Activated naive CD4-positive, alpha-beta T cell treated with Interleukin-2 at 50 U/mL for 16 hours (primary cell): Measurements from ENCODE around the gene CDK11B.
"Not testable (repeated sequence)": the region's sequence is repeated elsewhere in the genome, so short reads cannot be mapped to it uniquely, and the experiment has no call there.

ENCODE experiments used
- DNase-seq: peaks from one replicate; pipeline ENCODE4 v3.0.0-alpha.2; 2020

The CDK11B gene

GRCh38 chr1:1647567-1648241, 11.1 kb downstream of the CDK11B start:
- DNase-seq, result not testable (repeated sequence)

GRCh38 chr1:1646326-1646725, 12.5 kb downstream of the CDK11B start:
- DNase-seq, result not testable (repeated sequence)

- DNase-seq, result not testable (repeated sequence)
Observed at GRCh38 chr1:1640711-1641461, 17.9 kb downstream of the CDK11B start.

- DNase-seq, result not testable (repeated sequence)
Observed at GRCh38 chr1:1640081-1640480, 18.7 kb downstream of the CDK11B start.

- not testable (repeated sequence) for DNase-seq
Observed at GRCh38 chr1:1639368-1639767, 19.4 kb downstream of the CDK11B start.

GRCh38 chr1:1638528-1638927, 20.3 kb downstream of the CDK11B start:
- DNase-seq, result not testable (repeated sequence)

- DNase-seq, result not testable (repeated sequence)
Observed at GRCh38 chr1:1637479-1637875, 21.3 kb downstream of the CDK11B start.

GRCh38 chr1:1636621-1637478, 22.0 kb downstream of the CDK11B start:
- DNase-seq, result not testable (repeated sequence)

- DNase-seq, result not testable (repeated sequence)
Observed at GRCh38 chr1:1634613-1635012, 24.2 kb downstream of the CDK11B start.

GRCh38 chr1:1633409-1633808, 25.4 kb downstream of the CDK11B start:
- not testable (repeated sequence) for DNase-seq

GRCh38 chr1:1631782-1632420, 26.9 kb downstream of the CDK11B start, which contains the start of gene MMP23B:
TSS of gene MMP23B (plus strand) at chr1:1632173. CDS start at chr1:1632219, 46 bp downstream.
- DNase-seq, result no peak

GRCh38 chr1:1630965-1631781, 27.6 kb downstream of the CDK11B start:
- DNase-seq, result no peak

- peak; percentile 93 for DNase-seq
Observed at GRCh38 chr1:1630191-1630964, 28.4 kb downstream of the CDK11B start.

GRCh38 chr1:1629430-1630190, 29.2 kb downstream of the CDK11B start:
- peak; percentile 67 for DNase-seq

GRCh38 chr1:1628754-1629429, 29.9 kb downstream of the CDK11B start:
- DNase-seq, result peak; percentile 45

- no peak for DNase-seq
Observed at GRCh38 chr1:1627829-1628753, 30.7 kb downstream of the CDK11B start.

- DNase-seq, result no peak
Observed at GRCh38 chr1:1627261-1627828, 31.5 kb downstream of the CDK11B start.
